ENCODE data around the gene METTL22.

- TF ChIP-seq, protein P1, sequence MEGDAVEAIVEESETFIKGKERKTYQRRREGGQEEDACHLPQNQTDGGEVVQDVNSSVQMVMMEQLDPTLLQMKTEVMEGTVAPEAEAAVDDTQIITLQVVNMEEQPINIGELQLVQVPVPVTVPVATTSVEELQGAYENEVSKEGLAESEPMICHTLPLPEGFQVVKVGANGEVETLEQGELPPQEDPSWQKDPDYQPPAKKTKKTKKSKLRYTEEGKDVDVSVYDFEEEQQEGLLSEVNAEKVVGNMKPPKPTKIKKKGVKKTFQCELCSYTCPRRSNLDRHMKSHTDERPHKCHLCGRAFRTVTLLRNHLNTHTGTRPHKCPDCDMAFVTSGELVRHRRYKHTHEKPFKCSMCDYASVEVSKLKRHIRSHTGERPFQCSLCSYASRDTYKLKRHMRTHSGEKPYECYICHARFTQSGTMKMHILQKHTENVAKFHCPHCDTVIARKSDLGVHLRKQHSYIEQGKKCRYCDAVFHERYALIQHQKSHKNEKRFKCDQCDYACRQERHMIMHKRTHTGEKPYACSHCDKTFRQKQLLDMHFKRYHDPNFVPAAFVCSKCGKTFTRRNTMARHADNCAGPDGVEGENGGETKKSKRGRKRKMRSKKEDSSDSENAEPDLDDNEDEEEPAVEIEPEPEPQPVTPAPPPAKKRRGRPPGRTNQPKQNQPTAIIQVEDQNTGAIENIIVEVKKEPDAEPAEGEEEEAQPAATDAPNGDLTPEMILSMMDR (IDR thresholded peaks at IDR 0.05; ENCODE audit: low read depth, low read length, missing input control) = no peak
- TF ChIP-seq ZBTB33 (IDR thresholded peaks at IDR 0.05) = no peak
- no peak for TF ChIP-seq FOXA1 (IDR thresholded peaks at IDR 0.05)
- no peak for TF ChIP-seq REST (IDR thresholded peaks at IDR 0.05)
- no peak for TF ChIP-seq EGR1 (IDR thresholded peaks at IDR 0.05; ENCODE audit: low read depth in 2 of 2)
- TF ChIP-seq, protein P2, sequence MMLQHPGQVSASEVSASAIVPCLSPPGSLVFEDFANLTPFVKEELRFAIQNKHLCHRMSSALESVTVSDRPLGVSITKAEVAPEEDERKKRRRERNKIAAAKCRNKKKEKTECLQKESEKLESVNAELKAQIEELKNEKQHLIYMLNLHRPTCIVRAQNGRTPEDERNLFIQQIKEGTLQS (IDR thresholded peaks at IDR 0.05) = no peak
- TF ChIP-seq RAD21 (IDR thresholded peaks at IDR 0.05) = no peak
- TF ChIP-seq MAX (IDR thresholded peaks at IDR 0.05) = no peak
- TF ChIP-seq JUND (IDR thresholded peaks at IDR 0.05) = no peak
- no peak for TF ChIP-seq YY1 (IDR thresholded peaks at IDR 0.05)
- TF ChIP-seq SP1 (IDR thresholded peaks at IDR 0.05) = no peak
- TF ChIP-seq TAF1 (conservative IDR thresholded peaks at IDR 0.05) = no peak
- no peak for TF ChIP-seq RXRA (IDR thresholded peaks at IDR 0.05)
Measured at GRCh38 chr16:8696880-8697279, 75.4 kb downstream of the METTL22 start.

All from liver (tissue), 3 donors.